ENCODE results near the gene KCNH3. TPM values are rescaled to one million over a fixed set of nuclear protein-coding genes. Genes with fewer than 3 reads are reported as not detected.
A peak's percentile ranks its signal among the peaks of the same experiment; 100 is the strongest.

The KCNH3 gene
- total RNA-seq, 6 experiments from 2014 or later = 0.09 to 0.25 (median 0.16) TPM; not detected in 3

GRCh38 chr12:49557187-49557916 lies 18.5 kb downstream of the KCNH3 start:
- Histone ChIP-seq H3K27me3 (no peaks in the 10 kb centered on the region), H3K36me3 (peaks cover 0 to 46% (median 22%) of the 10 kb centered on the region in 4 donors), H3K4me1 (peaks cover 0 to 2% (median 0%) of the 10 kb centered on the region in 4 donors), H3K4me3 (no peak overlapping the region), H3K9me3 (no peaks in the 10 kb centered on the region), H3K27ac (no peak overlapping the region)
- no peak for ATAC-seq
- 81% methylated on average over 3 of the region's 18 CpGs for WGBS (ENCODE audit: insufficient coverage, low coverage, low lambda C conversion rate, missing lambda C conversion rate)
- TF ChIP-seq POLR2A (IDR thresholded peaks at IDR 0.05) (no peak), CTCF (IDR thresholded peaks at IDR 0.05) (no peak)
- intact Hi-C loops (cut with DNase I) = no loop called here
- no peak for DNase-seq

GRCh38 chr12:49557917-49558215 lies 19.0 kb downstream of the KCNH3 start:
- no peak for DNase-seq
- peak; percentile 20 to 44 (median 42) for ATAC-seq
- H3K4me3 ChIP-seq = no peak overlapping the region
- peaks cover 0 to 51% (median 24%) of the 10 kb centered on the region in 4 donors for H3K36me3 ChIP-seq
- no peak overlapping the region for H3K27ac ChIP-seq
- no peak for TF ChIP-seq POLR2A (IDR thresholded peaks at IDR 0.05)
- TF ChIP-seq CTCF (IDR thresholded peaks at IDR 0.05) = peak in 2 of 4 donors; percentile 34 to 35
- intact Hi-C loops (cut with DNase I) = no loop called here
- no peaks in the 10 kb centered on the region for H3K4me1 ChIP-seq
- 45% methylated on average over 5 of the region's 7 CpGs for WGBS (ENCODE audit: insufficient coverage, low coverage, low lambda C conversion rate, missing lambda C conversion rate)
- no peaks in the 10 kb centered on the region for H3K9me3 ChIP-seq
- H3K27me3 ChIP-seq = no peaks in the 10 kb centered on the region

- ATAC-seq (no peak), DNase-seq (no peak)
- 92% methylated on average over 7 of the region's 13 CpGs for WGBS (ENCODE audit: insufficient coverage, low coverage, low lambda C conversion rate, missing lambda C conversion rate)
- Histone ChIP-seq H3K36me3 (peaks cover 0 to 57% (median 29%) of the 10 kb centered on the region in 4 donors), H3K4me1 (no peaks in the 10 kb centered on the region), H3K27me3 (no peaks in the 10 kb centered on the region), H3K27ac (no peak overlapping the region), H3K9me3 (no peaks in the 10 kb centered on the region), H3K4me3 (no peak overlapping the region)
- TF ChIP-seq CTCF (IDR thresholded peaks at IDR 0.05) (no peak), POLR2A (IDR thresholded peaks at IDR 0.05) (no peak)
- intact Hi-C loops (cut with DNase I) = no loop called here
These were observed 19.7 kb downstream of the KCNH3 start for GRCh38 chr12:49558526-49558925.

- H3K27ac ChIP-seq = no peak overlapping the region
- intact Hi-C loops (cut with DNase I) = no loop called here
- no peak for TF ChIP-seq POLR2A (IDR thresholded peaks at IDR 0.05)
- 93% methylated on average over 3 of the region's 17 CpGs for whole genome bisulfite sequencing (ENCODE audit: insufficient coverage, low coverage, low lambda C conversion rate, missing lambda C conversion rate)
- H3K4me1 ChIP-seq = no peaks in the 10 kb centered on the region
- no peak overlapping the region for H3K4me3 ChIP-seq
- H3K9me3 ChIP-seq = no peaks in the 10 kb centered on the region
- DNase-seq (no peak), ATAC-seq (no peak)
- H3K27me3 ChIP-seq = no peaks in the 10 kb centered on the region
- peaks cover 0 to 64% (median 32%) of the 10 kb centered on the region in 4 donors for H3K36me3 ChIP-seq
These were observed 20.3 kb downstream of the KCNH3 start for GRCh38 chr12:49559011-49559675.

GRCh38 chr12:49560695-49561094 lies 21.9 kb downstream of the KCNH3 start:
- no peak for ATAC-seq
- H3K4me3 ChIP-seq = no peak overlapping the region
- 67% methylated on average over 4 of the region's 7 CpGs for WGBS (ENCODE audit: insufficient coverage, low coverage, low lambda C conversion rate, missing lambda C conversion rate)
- intact Hi-C loops (cut with DNase I) = no loop called here
- H3K36me3 ChIP-seq = peaks cover 0 to 73% (median 36%) of the 10 kb centered on the region in 4 donors
- no peak for TF ChIP-seq CTCF (IDR thresholded peaks at IDR 0.05)
- TF ChIP-seq POLR2A (IDR thresholded peaks at IDR 0.05) = no peak
- H3K27me3 ChIP-seq = no peaks in the 10 kb centered on the region
- no peaks in the 10 kb centered on the region for H3K4me1 ChIP-seq
- DNase-seq = no peak
- no peaks in the 10 kb centered on the region for H3K9me3 ChIP-seq
- no peak overlapping the region for H3K27ac ChIP-seq

Data from right lobe of liver (tissue), 6 donors.